Colonic mucosa (tissue), 4 donors: Measurements from ENCODE around the gene ST8SIA6. TPM values are rescaled to one million over a fixed set of nuclear protein-coding genes. Genes with fewer than 3 reads are reported as not detected.

Experiments used
- DNase-seq: peaks from one replicate; pipeline ENCODE4 v3.0.0-alpha.2; 2020
- H3K27ac ChIP-seq: fragments of 200-600 bp; one replicate; pipeline ENCODE4 v1.8.0; 2021
- H3K27me3 ChIP-seq: fragments of 200-600 bp; one replicate; pipeline ENCODE4 v1.8.0; 2021
- H3K36me3 ChIP-seq: fragments of 200-600 bp; one replicate; pipeline ENCODE4 v1.8.0; 2021
- H3K4me1 ChIP-seq: fragments of 200-600 bp; one replicate; pipeline ENCODE4 v1.8.0; 2021; ENCODE audit warnings: mild to moderate bottlenecking
- H3K4me3 ChIP-seq: fragments of 200-600 bp; one replicate; pipeline ENCODE4 v1.8.0; 2021
- H3K9ac ChIP-seq, 2 donors: one replicate each; pipeline ENCODE4 v1.7.0; 2013; ENCODE audit warnings: control low read depth in 2 of 2, low read depth in 2 of 2, low read length in 2 of 2
- H3K9me3 ChIP-seq: fragments of 200-600 bp; one replicate; pipeline ENCODE4 v1.8.0; 2021
- CTCF ChIP-seq: fragments of 200-600 bp; IDR thresholded peaks from one replicate; pipeline ENCODE4 v1.8.0; 2022; ENCODE audit warnings: antibody characterized with exemption, mild to moderate bottlenecking
- intact Hi-C: fragments of 100-400 bp; cut with DNase I; formaldehyde crosslinking; loops from one replicate; pipeline ENCODE4 v1.14.1; 2022
- total RNA-seq, 2 donors: library from RNA; stranded (reverse); fragmentation: NEBNext Ultra II Directional in 1 of 2; extraction: Animal tissue kit (Norgen Biotek cat#: 25700) in 1 of 2; gene quantifications; one replicate each; pipeline ENCODE4 v1.2.1, GENCODE V29; 2021
- donor health status: healthy.
- donor health status: DM: no; HTN: no; CAD: no.
- donor health status: DM: no; HTN: no; CAD: no.

ST8SIA6 gene
- total RNA-seq, 2 donors from 2014 or later, result 0.94 to 3.5 TPM

GRCh38 chr10:17358461-17358860, 95.9 kb downstream of the ST8SIA6 start:
- Histone ChIP-seq H3K27me3 (no peaks in the 10 kb centered on the region), H3K4me3 (no peak overlapping the region), H3K36me3 (no peaks in the 10 kb centered on the region), H3K9ac (no peak overlapping the region), H3K27ac (no peak overlapping the region), H3K9me3 (no peaks in the 10 kb centered on the region), H3K4me1 (no peaks in the 10 kb centered on the region)
- no peak for DNase-seq
- intact Hi-C loops, result no loop called here
- TF ChIP-seq CTCF, result no peak

GRCh38 chr10:17357781-17358180, 96.6 kb downstream of the ST8SIA6 start:
- H3K27ac ChIP-seq, result no peak overlapping the region
- H3K27me3 ChIP-seq, result no peaks in the 10 kb centered on the region
- no peaks in the 10 kb centered on the region for H3K9me3 ChIP-seq
- no peaks in the 10 kb centered on the region for H3K4me1 ChIP-seq
- TF ChIP-seq CTCF, result no peak
- no peak overlapping the region for H3K9ac ChIP-seq
- DNase-seq, result no peak
- H3K36me3 ChIP-seq, result no peaks in the 10 kb centered on the region
- no peak overlapping the region for H3K4me3 ChIP-seq
- intact Hi-C loops, result no loop called here

GRCh38 chr10:17356820-17357219, 97.6 kb downstream of the ST8SIA6 start:
- Histone ChIP-seq H3K27ac (no peak overlapping the region), H3K9ac (no peak overlapping the region), H3K27me3 (no peaks in the 10 kb centered on the region), H3K36me3 (no peaks in the 10 kb centered on the region), H3K4me3 (no peak overlapping the region), H3K4me1 (no peaks in the 10 kb centered on the region), H3K9me3 (no peaks in the 10 kb centered on the region)
- no peak for TF ChIP-seq CTCF
- DNase-seq, result no peak
- intact Hi-C loops, result no loop called here

GRCh38 chr10:17354781-17355180, 99.6 kb downstream of the ST8SIA6 start:
- Histone ChIP-seq H3K9ac (no peak overlapping the region), H3K4me1 (no peaks in the 10 kb centered on the region), H3K27me3 (no peaks in the 10 kb centered on the region), H3K9me3 (no peaks in the 10 kb centered on the region), H3K27ac (no peak overlapping the region), H3K4me3 (no peak overlapping the region), H3K36me3 (no peaks in the 10 kb centered on the region)
- DNase-seq, result no peak
- TF ChIP-seq CTCF, result no peak
- intact Hi-C loops, result no loop called here

GRCh38 chr10:17353568-17354300, 100.7 kb downstream of the ST8SIA6 start:
- intact Hi-C loops, result no loop called here
- no peak for DNase-seq
- H3K9me3 ChIP-seq, result no peaks in the 10 kb centered on the region
- H3K4me3 ChIP-seq, result no peak overlapping the region
- no peak overlapping the region for H3K9ac ChIP-seq
- H3K27me3 ChIP-seq, result no peaks in the 10 kb centered on the region
- no peak overlapping the region for H3K27ac ChIP-seq
- H3K36me3 ChIP-seq, result no peaks in the 10 kb centered on the region
- no peaks in the 10 kb centered on the region for H3K4me1 ChIP-seq
- TF ChIP-seq CTCF, result no peak
